ENCODE data around the gene GTSE1. TPM values are rescaled to one million over a fixed set of nuclear protein-coding genes. Genes with fewer than 3 reads are reported as not detected.

GTSE1 gene
- polyA plus RNA-seq, 1 of the 3 experiments (the other 2 are of a cell fraction): 12.2 TPM

DNA sequence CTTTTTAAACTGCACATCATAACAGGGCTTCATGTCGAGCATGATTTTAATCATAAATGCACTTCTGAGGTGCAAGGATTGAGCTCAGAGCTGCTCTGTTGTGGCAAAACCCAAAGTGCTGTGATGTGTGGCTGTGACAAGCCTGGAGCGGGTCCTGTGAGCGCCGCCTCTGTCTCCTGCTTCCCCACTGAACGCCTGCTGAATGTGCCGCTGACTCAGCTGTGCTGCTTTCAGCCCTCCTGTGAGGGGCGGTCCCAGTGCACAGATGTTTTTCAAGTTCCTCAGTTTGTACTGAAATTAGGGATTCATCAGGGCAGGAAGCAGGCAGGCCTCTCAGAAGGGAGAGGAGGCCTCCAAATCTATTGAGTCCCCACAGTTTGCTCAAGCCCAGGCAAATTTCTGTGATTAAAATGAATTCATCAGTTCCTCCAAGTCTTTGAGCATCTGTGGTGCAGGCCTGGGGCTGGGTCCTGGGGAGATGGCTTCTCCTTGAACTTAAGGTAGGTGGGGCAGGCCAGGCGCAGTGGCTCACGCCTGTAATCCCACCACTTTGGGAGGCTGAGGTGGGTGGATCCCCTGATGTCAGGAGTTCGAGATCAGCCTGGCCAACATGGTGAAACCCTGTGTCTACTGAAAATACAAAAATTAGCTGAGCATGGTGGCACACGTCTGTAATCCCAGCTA lies 3.0 kb upstream of the GTSE1 start:
- H3F3A ChIP-seq (replicated peaks; ENCODE audit: insufficient read depth): peaks cover 4% of the 10 kb centered on the region
- no peak overlapping the region for H3K4me3 ChIP-seq (ENCODE audit: low read depth in 2 of 2, low read length in 1 of 2)
- ChIA-PET CTCF (no interaction called here), POLR2A (no interaction called here)
- DNase-seq: no peak
- H3K36me3 ChIP-seq (replicated peaks in 1 of 2; ENCODE audit: control insufficient read depth in 1 of 2, insufficient read depth in 2 of 2, low read length in 1 of 2): peaks cover 9 to 11% of the 10 kb centered on the region in 2 experiments
- WGBS (ENCODE audit: low lambda C conversion rate): 82% methylated on average over 6 of the region's 11 CpGs
- H3K27me3 ChIP-seq (ENCODE audit: insufficient read depth): no peaks in the 10 kb centered on the region
- no peak overlapping the region for H3K9ac ChIP-seq
- H4K20me1 ChIP-seq (ENCODE audit: insufficient read depth): no peaks in the 10 kb centered on the region
- TF ChIP-seq MEF2A (IDR thresholded peaks at IDR 0.05; ENCODE audit: borderline replicate concordance, low read depth) (no peak), RFX5 (IDR thresholded peaks at IDR 0.05; ENCODE audit: low read length) (no peak), POLR2AphosphoS5 (IDR thresholded peaks at IDR 0.05; ENCODE audit: low read depth, low read length) (no peak), USF2 (IDR thresholded peaks at IDR 0.05; ENCODE audit: borderline replicate concordance, low read depth, low read length) (no peak), NRF1 (IDR thresholded peaks at IDR 0.05; ENCODE audit: low read depth, low read length) (no peak), EZH2phosphoT487 (IDR thresholded peaks at IDR 0.05; ENCODE audit: borderline replicate concordance, low read depth) (no peak)
- H3K27ac ChIP-seq (ENCODE audit: low read depth in 2 of 2, low read length in 1 of 2): no peak overlapping the region
- H3K4me2 ChIP-seq: no peak overlapping the region
- no peaks in the 10 kb centered on the region for H3K9me2 ChIP-seq
- H2AFZ ChIP-seq (ENCODE audit: low read depth): no peak overlapping the region
- H3K9me3 ChIP-seq: no peaks in the 10 kb centered on the region
- peaks cover 19% of the 10 kb centered on the region for H3K79me2 ChIP-seq (ENCODE audit: insufficient read depth)
- H3K4me1 ChIP-seq (ENCODE audit: control insufficient read depth in 1 of 2, insufficient read depth in 2 of 2, low read depth in 1 of 2, low read length in 1 of 2): peaks cover 5 to 21% of the 10 kb centered on the region in 2 experiments; a peak in 3 of 4 replicates

DNA sequence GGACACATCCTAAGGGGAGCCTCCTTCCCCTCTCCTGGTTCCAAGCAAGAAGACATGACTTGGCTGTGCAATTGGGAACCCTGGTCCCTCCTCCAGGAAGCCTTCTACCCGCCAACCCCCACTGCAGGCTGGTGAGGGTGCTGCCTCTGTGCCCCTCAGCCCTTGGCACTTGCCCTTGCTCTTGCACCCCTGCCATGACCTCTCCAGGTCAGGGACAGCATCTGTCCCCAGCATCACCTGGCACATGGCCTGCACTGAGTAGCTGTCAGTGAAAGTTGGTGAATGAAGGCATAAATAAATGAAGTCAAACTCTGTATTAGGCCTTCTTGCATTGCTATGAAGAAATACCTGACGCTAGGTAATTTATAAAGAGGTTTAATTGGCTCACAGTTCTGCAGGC lies 1.9 kb upstream of the GTSE1 start:
- DNase-seq: no peak
- H3K27me3 ChIP-seq (ENCODE audit: insufficient read depth): no peaks in the 10 kb centered on the region
- no peak overlapping the region for H2AFZ ChIP-seq (ENCODE audit: low read depth)
- H3K4me2 ChIP-seq: no peak overlapping the region
- no peaks in the 10 kb centered on the region for H4K20me1 ChIP-seq (ENCODE audit: insufficient read depth)
- H3K79me2 ChIP-seq (ENCODE audit: insufficient read depth): peaks cover 30% of the 10 kb centered on the region
- peaks cover 8 to 9% of the 10 kb centered on the region in 2 experiments for H3K36me3 ChIP-seq (replicated peaks in 1 of 2; ENCODE audit: control insufficient read depth in 1 of 2, insufficient read depth in 2 of 2, low read length in 1 of 2)
- no peak overlapping the region for H3K4me3 ChIP-seq (ENCODE audit: low read depth in 2 of 2, low read length in 1 of 2)
- WGBS (ENCODE audit: low lambda C conversion rate): 100% methylated on average over 2 of the region's 2 CpGs
- ChIA-PET CTCF (interaction anchor here (1.7 to 5.8 kb wide), 2 partner anchors 173 to 288 kb away, joined by 4 to 45 read pairs; no protein-coding TSS in a partner anchor), POLR2A (interaction anchor here (1.1 kb wide), 1 partner anchor 25 kb away, joined by 4 read pairs; no protein-coding TSS in a partner anchor)
- no peaks in the 10 kb centered on the region for H3K9me3 ChIP-seq
- TF ChIP-seq SIN3A (IDR thresholded peaks at IDR 0.05; ENCODE audit: borderline replicate concordance, low read depth, low read length) (no peak), REST (IDR thresholded peaks at IDR 0.05; ENCODE audit: low read depth, low read length) (no peak), NRF1 (IDR thresholded peaks at IDR 0.05; ENCODE audit: low read depth, low read length) (no peak), TEAD4 (IDR thresholded peaks at IDR 0.05; ENCODE audit: borderline replicate concordance, insufficient read depth) (no peak)
- H3K27ac ChIP-seq (ENCODE audit: low read depth in 2 of 2, low read length in 1 of 2): no peak overlapping the region
- no peaks in the 10 kb centered on the region for H3K9me2 ChIP-seq
- H3K9ac ChIP-seq: no peak overlapping the region
- H3F3A ChIP-seq (replicated peaks; ENCODE audit: insufficient read depth): peaks cover 4% of the 10 kb centered on the region
- H3K4me1 ChIP-seq (ENCODE audit: control insufficient read depth in 1 of 2, insufficient read depth in 2 of 2, low read depth in 1 of 2, low read length in 1 of 2): peaks cover 5 to 21% of the 10 kb centered on the region in 2 experiments; a peak in 3 of 4 replicates
